HG03039 (cell line): ENCODE results near the gene TMED9.
"Not testable (repeated sequence)": the region's sequence is repeated elsewhere in the genome, so short reads cannot be mapped to it uniquely, and the experiment has no call there.

ENCODE experiments used
- ATAC-seq: cut with Tn5 transposase; IDR thresholded peaks from one replicate; pipeline ENCODE4 v1.9.1; 2021; ENCODE audit warnings: mild to moderate bottlenecking, moderate library complexity; ENCODE audit not compliant: unreplicated experiment

The TMED9 gene

DNA sequence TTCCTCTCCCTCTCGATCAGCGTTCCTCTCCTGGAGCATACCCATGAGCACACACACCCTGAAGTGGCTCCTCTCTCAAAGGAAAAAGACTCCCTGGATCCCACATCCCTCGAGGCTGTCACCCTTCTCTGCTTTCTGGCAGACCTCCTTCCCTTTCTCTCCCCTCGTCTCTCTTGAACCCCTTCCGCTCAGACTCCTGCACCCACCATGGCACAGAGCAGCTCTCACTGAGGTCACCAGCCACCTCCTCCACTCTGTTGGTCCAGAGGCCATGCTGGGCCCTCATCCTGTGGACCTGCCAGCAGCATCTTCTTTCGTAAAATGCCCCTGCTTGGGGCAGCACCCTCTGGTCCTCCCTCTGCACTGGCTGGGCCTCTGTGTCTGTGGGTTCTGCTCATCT lies 13.7 kb downstream of the TMED9 start:
- ATAC-seq, result no peak

DNA sequence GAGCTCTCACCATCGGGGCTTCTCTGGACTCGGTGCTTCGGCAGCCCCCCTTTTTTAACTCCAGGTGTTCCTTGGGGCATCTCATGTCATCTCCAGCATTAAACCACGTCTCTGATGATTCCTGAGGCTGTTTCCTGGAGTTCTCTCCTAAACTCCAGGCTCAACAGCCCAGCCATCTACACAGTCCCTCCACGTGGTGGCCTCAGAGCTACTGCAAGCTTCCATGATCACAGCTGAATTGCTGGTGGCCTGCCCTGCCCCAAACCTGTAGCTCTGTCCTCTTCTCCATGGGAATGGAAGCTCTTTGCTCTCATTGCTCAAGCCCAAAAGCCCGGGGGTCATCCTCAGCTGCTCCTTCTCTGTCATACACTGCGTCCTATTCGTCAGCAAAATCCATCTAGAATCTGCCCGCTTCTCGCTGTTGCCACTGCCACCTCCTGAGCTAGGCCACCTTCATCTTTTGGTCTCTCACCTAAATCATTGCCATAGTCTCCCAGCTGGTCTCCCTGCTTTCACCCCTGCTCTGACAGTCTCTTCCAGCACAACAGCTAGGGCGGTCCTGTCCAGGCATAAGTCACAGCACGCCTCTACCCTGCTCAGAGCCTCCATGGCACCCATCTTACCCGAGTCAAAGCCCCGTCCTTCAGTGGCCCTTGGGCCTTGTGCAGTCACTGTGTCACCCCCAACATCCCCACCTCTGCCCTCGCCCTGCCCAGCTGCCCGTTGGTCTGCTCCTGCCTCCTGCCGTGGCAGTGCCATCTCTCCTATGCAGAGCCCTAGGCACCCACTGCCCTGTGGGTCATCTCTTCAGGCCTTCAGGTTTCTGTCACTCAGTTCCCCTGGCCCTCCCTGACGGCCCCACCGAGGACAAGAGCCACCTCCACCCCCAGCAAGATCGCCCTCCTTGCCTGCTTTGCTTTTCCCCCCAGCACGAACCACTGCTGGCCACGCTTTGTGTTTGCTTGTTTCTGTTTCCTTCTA lies 14.4 kb downstream of the TMED9 start:
- no peak for ATAC-seq

- no peak for ATAC-seq
These were observed 15.1 kb downstream of the TMED9 start for GRCh38 chr5:177607115-177607451.

DNA sequence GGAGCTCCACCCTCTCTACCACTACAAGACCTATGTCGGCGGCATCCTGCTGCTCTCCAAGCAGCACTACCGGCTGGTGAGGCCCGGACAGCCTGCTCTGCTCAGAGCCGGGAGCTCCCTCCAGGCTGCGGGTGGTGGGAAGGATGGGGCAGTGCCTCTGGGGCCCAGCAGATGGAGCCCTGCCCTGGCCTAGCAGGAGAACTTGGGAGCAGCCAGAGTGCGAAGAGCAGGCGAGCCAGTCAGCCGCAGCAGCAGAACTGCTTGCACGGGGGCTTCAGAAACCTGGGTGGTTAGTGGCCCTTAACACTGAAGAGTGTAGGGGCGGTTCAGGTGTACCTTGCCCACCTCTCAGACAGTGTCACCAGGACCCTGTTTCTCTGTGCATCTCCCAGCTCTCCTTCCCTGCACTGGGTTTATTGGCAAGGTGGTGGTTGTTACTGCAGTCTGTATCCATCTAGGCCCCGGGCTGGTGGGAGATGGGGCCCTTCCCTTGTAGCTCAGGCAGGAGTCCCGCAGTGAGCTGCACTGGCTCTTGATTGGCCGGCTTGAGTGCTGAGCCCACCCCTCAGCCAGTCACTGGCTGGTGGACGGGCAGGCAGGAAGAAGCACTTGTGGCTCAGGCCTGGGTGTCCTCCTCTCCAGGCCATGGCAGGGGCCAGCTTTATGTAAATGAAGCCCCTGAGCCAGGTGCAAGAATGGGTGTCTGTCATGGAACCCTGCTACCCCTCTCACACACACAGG lies 15.6 kb downstream of the TMED9 start:
- no peak for ATAC-seq

DNA sequence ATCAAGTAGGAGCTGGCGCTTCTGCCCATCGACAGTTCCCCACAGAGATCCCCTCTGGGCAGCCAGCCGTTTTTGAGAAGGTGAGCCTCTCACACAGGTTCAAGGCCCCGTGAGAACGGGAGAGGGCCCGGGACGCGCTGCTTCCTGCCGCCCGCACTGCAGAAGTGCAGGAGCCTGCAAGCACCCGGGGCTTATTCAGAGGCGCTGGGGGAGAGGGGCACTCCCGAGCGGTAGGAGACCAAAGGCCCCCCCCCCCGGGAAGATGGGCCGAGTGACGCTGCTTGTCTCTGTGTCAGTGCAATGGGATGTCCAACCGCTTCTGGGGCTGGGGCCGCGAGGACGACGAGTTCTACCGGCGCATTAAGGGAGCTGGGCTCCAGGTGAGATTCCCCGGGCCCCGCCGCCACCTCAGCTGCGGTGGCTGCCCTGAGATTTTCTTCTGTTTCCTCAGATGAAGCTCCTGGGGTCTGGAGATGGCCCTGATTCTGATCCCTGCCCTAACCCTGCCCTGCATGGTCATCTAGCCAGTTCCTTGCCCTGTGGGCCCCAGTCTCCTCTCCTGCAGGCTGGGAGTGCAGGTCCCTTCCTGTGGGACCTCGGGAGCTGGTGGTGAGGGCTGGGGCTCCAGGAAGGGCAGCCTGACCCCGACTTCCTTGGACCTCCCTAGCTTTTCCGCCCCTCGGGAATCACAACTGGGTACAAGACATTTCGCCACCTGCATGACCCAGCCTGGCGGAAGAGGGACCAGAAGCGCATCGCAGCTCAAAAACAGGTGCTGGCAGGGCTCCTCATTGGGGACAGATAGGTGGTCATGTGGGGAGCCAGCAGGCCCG lies 16.5 kb downstream of the TMED9 start:
- no peak for ATAC-seq

GRCh38 chr5:177609076-177610059 lies 17.4 kb downstream of the TMED9 start:
- ATAC-seq, result no peak

GRCh38 chr5:177610131-177610769 lies 18.2 kb downstream of the TMED9 start:
- ATAC-seq, result no peak

GRCh38 chr5:177610770-177611445 lies 18.9 kb downstream of the TMED9 start:
- no peak for ATAC-seq

DNA sequence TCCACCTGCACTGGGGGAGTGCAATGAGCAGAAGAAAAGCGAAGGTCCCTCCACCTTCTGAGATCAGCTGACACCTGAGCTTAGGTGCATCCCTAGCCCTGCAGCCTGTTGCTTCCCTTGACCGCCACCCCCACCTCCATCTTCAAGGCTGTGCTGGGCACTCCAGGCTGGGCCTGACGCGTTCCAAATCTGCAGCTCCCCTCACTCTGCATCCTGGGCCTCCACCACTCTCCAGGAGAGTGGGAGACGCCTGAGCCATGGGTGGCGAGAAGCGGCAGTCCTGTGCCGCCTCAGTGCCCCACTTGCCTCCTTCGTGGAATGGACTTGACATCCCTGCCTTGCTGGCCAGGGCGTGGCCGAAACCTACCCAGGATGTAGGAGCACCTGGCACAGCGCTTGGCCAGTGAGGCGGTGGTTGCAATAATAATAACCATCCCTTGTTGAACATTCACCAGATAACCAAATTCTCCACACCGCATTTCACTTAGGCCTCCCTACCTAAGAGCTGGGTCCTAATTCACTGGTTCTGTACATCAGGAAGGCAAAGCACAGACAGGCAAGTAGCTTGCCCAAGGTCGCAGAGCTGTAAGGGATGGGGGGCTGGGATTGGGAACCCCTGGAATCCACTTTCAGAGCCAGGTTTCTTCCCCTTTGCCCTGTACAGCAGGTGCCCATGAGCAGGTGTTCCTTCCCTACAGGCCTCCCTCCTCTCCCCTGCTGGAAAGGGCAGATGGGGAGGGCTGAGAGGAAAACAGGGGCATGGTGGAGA lies 19.6 kb downstream of the TMED9 start:
- ATAC-seq, result no peak

DNA sequence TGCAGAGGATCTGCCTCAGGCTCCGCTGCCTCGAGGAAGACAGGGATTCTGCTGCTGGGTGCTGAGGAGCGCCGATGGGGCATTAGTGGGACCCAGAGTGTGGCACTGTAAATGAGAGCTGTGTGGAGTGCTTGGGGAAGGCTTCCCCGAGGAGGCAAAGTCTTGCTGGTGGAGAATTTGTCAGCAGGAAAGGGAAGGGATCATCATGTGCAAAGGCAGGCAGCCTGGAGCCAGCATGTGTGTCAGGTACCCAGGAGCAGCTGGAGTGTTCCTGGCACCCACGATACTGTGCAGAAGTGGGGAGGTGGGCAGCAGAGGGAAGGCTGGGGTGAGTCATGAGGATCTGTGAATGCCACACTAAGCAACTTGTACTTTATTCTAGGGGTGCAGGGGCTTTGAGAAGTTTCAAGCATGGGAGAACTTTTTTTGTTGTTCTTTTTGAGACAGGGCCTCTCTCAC lies 20.2 kb downstream of the TMED9 start:
- ATAC-seq, result no peak

DNA sequence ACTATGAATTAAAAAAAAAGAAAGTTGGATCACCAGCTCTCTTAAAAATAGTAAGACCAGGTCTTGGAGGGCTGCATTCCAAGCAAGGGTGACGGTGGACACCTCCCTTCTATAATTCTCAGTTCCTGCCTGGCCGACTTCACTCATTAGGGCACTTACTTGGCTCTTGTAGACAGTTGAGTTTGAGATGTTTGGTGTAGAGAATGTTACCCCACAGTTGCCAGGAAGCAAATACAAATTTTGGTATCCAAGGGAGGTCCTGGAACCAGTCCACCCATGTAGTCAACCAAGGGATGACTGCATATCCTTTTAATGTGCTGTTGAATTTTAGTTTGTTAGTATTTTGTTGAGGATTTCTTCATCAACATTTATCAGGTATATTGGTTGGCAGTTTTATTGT lies 28.6 kb downstream of the TMED9 start:
- ATAC-seq, result no peak

DNA sequence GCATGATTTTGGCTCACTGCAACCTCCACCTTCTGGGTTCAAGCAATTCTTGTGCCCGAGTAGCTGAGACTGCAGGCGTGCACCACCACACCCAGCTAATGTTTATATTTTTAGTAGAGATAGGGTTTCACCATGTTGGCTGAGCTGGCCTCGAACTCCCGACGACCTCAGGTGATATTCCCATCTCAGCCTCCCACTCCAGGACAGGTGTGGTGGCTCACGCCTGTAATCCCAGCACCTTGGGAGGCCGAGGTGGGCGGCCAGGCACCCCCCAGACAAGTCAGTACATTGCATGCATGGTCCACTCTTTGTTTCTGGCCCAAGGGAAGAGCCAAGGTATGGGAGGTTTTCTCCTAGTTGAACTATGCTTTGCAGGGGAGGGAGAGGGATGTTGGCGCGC lies 32.2 kb downstream of the TMED9 start:
- not testable (repeated sequence) for ATAC-seq

- not testable (repeated sequence) for ATAC-seq
These were observed 38.2 kb downstream of the TMED9 start for GRCh38 chr5:177630186-177630585.

DNA sequence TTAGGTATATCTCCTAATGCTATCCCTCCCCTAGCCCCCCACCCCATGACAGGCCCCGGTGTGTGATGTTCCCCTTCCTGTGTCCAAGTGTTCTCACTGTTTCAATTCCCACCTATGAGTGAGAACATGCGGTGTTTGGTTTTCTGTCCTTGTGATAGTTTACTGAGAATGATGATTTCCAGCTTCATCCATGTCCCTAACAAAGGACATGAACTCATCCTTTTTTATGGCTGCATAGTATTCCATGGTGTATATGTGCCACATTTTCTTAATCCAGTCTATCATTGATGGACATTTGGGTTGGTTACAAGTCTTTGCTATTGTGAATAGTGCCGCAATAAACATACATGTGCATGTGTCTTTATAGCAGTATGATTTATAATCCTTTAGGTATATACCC lies 42.9 kb downstream of the TMED9 start:
- ATAC-seq, result not testable (repeated sequence)

DNA sequence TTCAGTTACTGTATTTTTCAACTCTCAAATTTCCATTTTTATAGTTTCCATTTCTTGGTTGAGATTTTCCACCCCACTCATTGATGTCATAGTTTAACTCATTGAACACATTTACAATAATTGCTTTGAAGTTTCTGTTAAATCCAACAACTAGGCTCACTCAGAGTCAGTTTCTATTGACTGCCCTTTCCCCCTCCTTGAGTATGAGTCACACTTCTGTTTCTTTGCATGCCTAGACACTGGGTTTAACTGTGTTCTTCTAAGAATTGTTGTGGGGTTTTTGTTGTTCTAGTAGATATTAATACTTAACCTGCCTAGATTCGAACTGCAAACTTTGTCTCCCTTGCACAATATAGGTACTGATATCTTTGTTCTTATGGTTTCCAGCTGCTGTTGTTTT lies 53.5 kb downstream of the TMED9 start:
- not testable (repeated sequence) for ATAC-seq
